Measurements from ENCODE around the gene GASK1B.

- TF ChIP-seq CTCF (IDR thresholded peaks at IDR 0.05 in 4 of 5, conservative IDR thresholded peaks at IDR 0.05 in 1 of 5): no peak
- TF ChIP-seq POLR2A (IDR thresholded peaks at IDR 0.05): no peak
These were observed 14.0 kb upstream of the GASK1B start for GRCh38 chr4:158186815-158187214.

Measured in gastrocnemius medialis (tissue), 4 donors.